ENCODE measurements around the gene EEA1.

EEA1 gene

DNA sequence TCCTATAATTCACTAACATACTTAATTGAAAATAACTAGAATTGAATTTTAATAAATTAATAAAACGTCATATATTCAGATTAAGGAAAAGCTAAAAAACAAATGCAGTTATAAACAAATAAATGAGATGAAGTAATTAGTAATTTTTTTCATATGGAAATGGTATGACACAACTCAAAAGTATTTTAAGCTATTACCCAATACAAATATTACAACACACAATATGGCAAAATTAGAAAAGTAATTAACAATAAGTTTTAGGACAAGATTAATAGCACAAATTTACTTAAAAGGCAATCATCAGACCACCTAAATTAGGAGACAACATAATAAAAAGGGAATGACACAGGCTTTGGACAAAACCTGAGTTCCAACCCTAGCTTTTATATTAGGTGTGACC, 81.7 kb downstream of the EEA1 start:
- Histone ChIP-seq H3K36me3 (peaks cover 21% of the 10 kb centered on the region), H3K27ac (no peak overlapping the region), H3K27me3 (ENCODE audit: insufficient read depth, low read depth, severe bottlenecking) (no peaks in the 10 kb centered on the region), H3K9me3 (ENCODE audit: severe bottlenecking) (no peaks in the 10 kb centered on the region), H3K4me3 (ENCODE audit: low read depth, low read length) (no peak overlapping the region)
- no peak for DNase-seq
- TF ChIP-seq, protein P1, sequence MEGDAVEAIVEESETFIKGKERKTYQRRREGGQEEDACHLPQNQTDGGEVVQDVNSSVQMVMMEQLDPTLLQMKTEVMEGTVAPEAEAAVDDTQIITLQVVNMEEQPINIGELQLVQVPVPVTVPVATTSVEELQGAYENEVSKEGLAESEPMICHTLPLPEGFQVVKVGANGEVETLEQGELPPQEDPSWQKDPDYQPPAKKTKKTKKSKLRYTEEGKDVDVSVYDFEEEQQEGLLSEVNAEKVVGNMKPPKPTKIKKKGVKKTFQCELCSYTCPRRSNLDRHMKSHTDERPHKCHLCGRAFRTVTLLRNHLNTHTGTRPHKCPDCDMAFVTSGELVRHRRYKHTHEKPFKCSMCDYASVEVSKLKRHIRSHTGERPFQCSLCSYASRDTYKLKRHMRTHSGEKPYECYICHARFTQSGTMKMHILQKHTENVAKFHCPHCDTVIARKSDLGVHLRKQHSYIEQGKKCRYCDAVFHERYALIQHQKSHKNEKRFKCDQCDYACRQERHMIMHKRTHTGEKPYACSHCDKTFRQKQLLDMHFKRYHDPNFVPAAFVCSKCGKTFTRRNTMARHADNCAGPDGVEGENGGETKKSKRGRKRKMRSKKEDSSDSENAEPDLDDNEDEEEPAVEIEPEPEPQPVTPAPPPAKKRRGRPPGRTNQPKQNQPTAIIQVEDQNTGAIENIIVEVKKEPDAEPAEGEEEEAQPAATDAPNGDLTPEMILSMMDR (IDR thresholded peaks at IDR 0.05; ENCODE audit: low read depth, low read length), result no peak

DNA sequence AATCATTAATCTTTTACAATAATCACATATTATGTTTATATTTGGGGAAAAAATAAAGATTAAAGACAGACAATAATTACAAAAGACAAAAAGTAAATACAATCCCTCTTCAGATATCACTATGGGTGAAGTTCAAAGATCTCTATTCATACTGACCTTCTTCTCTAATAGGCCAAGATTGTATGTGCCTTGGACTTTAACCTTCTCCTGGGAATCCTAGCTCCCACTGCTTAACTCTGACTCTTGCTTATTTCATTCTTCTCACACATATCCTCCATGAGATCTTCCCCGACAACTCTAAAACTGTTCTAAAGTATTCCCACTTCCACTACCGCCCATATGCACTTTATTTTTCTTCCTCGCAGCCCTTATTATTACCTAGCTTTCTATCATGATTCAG, 83.8 kb downstream of the EEA1 start:
- TF ChIP-seq, protein P1 (IDR thresholded peaks at IDR 0.05; ENCODE audit: low read depth, low read length), result no peak
- no peak for DNase-seq
- Histone ChIP-seq H3K4me3 (ENCODE audit: low read depth, low read length) (no peak overlapping the region), H3K9me3 (ENCODE audit: severe bottlenecking) (no peaks in the 10 kb centered on the region), H3K27me3 (ENCODE audit: insufficient read depth, low read depth, severe bottlenecking) (no peaks in the 10 kb centered on the region), H3K36me3 (peaks cover 21% of the 10 kb centered on the region), H3K27ac (no peak overlapping the region)

GRCh38 chr12:92844151-92844763, 84.8 kb downstream of the EEA1 start:
- peaks cover 11% of the 10 kb centered on the region for H3K36me3 ChIP-seq
- TF ChIP-seq, protein P1 (IDR thresholded peaks at IDR 0.05; ENCODE audit: low read depth, low read length), result no peak
- H3K27ac ChIP-seq, result no peak overlapping the region
- no peaks in the 10 kb centered on the region for H3K9me3 ChIP-seq (ENCODE audit: severe bottlenecking)
- H3K4me3 ChIP-seq (ENCODE audit: low read depth, low read length), result no peak overlapping the region
- no peak for DNase-seq
- H3K27me3 ChIP-seq (ENCODE audit: insufficient read depth, low read depth, severe bottlenecking), result no peaks in the 10 kb centered on the region

GRCh38 chr12:92829686-92830282, 99.3 kb downstream of the EEA1 start:
- Histone ChIP-seq H3K27ac (no peak overlapping the region), H3K27me3 (ENCODE audit: insufficient read depth, low read depth, severe bottlenecking) (no peaks in the 10 kb centered on the region), H3K36me3 (peaks cover 3% of the 10 kb centered on the region; the same call in 1 of the 2 replicates), H3K4me3 (ENCODE audit: low read depth, low read length) (no peak overlapping the region), H3K9me3 (ENCODE audit: severe bottlenecking) (no peaks in the 10 kb centered on the region)
- TF ChIP-seq, protein P1 (IDR thresholded peaks at IDR 0.05; ENCODE audit: low read depth, low read length), result no peak
- no peak for DNase-seq

GRCh38 chr12:92828565-92828964, 100.5 kb downstream of the EEA1 start:
- TF ChIP-seq, protein P1 (IDR thresholded peaks at IDR 0.05; ENCODE audit: low read depth, low read length), result no peak
- Histone ChIP-seq H3K27me3 (ENCODE audit: insufficient read depth, low read depth, severe bottlenecking) (no peaks in the 10 kb centered on the region), H3K4me3 (ENCODE audit: low read depth, low read length) (no peak overlapping the region), H3K27ac (no peak overlapping the region), H3K36me3 (peaks cover 3% of the 10 kb centered on the region; the same call in 1 of the 2 replicates), H3K9me3 (ENCODE audit: severe bottlenecking) (no peaks in the 10 kb centered on the region)
- peak; percentile 13 for DNase-seq
